Kidney epithelial cell (primary cell): ENCODE data around the gene TRAPPC12. TPM values are rescaled to one million over a fixed set of nuclear protein-coding genes. Genes with fewer than 3 reads are reported as not detected.

Experiments used
- DNase-seq: peaks from one replicate; pipeline ENCODE4 v3.0.0-alpha.2; 2010; ENCODE audit warnings: low read depth
- H3K27me3 ChIP-seq: 2 replicates; pipeline ENCODE4 v1.6.0; 2011; ENCODE audit warnings: low read length; ENCODE audit not compliant: control insufficient read depth, insufficient read depth
- H3K36me3 ChIP-seq: 2 replicates; pipeline ENCODE4 v1.5.1; 2011; ENCODE audit warnings: low read length; ENCODE audit not compliant: control insufficient read depth, insufficient read depth
- H3K4me3 ChIP-seq: 2 replicates; pipeline ENCODE4 v1.5.1; 2011; ENCODE audit warnings: low read depth, mild to moderate bottlenecking, control low read depth, low read length
- CTCF ChIP-seq: IDR thresholded peaks from 2 replicates; pipeline ENCODE4 v1.5.1; 2011; ENCODE audit warnings: mild to moderate bottlenecking, moderate library complexity, low read length, control low read depth, inconsistent platforms; ENCODE audit not compliant: insufficient read depth, poor library complexity, severe bottlenecking
- total RNA-seq: library from RNA; depleted of rRNA; stranded (reverse); fragments of >200 nt; gene quantifications from 2 replicates; pipeline ENCODE4 v1.2.3, GENCODE V29; 2015

The TRAPPC12 gene
- total RNA-seq, 1 donor from 2014 or later = 47.7 TPM

GRCh38 chr2:3399381-3399780 is 19.9 kb downstream of the TRAPPC12 start:
- Histone ChIP-seq H3K36me3 (no peaks in the 10 kb centered on the region), H3K4me3 (no peak overlapping the region), H3K27me3 (no peaks in the 10 kb centered on the region)
- DNase-seq = no peak
- TF ChIP-seq CTCF = no peak

- DNase-seq = no peak
- H3K36me3 ChIP-seq = no peaks in the 10 kb centered on the region
Observed at GRCh38 chr2:3399829-3400228, 20.3 kb downstream of the TRAPPC12 start.

GRCh38 chr2:3403587-3404334 is 24.3 kb downstream of the TRAPPC12 start:
- peaks cover 1% of the 10 kb centered on the region for H3K36me3 ChIP-seq
- no peak for DNase-seq
- no peaks in the 10 kb centered on the region for H3K27me3 ChIP-seq
- no peak for TF ChIP-seq CTCF
- no peak overlapping the region for H3K4me3 ChIP-seq

More at GRCh38 chr2:3399829-3400228, 20.3 kb downstream of the TRAPPC12 start:
- Histone ChIP-seq H3K27me3 (no peaks in the 10 kb centered on the region), H3K4me3 (no peak overlapping the region)
- no peak for TF ChIP-seq CTCF

DNA sequence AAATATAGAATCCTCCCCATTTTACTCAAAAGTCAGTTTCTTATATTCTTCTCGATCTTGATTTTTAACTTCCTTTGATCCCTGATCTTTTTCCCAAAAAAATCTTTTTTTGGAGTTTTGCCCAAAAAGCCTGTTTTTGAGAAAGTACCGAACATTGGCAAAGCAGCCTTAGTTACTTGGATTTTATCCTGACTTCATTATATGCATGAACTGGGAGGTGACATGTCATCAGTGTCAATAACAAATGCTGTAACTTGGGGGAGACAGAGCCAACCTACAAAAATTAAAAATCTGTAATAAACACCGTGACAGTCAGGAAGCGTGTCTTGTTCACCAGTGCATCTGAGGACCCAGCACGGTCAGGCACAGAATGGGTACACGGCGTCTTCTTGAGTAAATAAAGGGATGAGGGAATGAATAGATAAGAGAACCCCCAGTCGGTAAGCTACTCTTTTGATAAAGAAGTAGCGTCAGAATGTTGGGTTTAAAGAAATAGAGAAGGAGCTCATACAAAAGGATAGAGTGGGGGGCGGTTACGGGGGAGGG is 24.9 kb downstream of the TRAPPC12 start:
- no peak overlapping the region for H3K4me3 ChIP-seq
- DNase-seq = no peak
- no peak for TF ChIP-seq CTCF
- peaks cover 1% of the 10 kb centered on the region for H3K36me3 ChIP-seq
- no peaks in the 10 kb centered on the region for H3K27me3 ChIP-seq

DNA sequence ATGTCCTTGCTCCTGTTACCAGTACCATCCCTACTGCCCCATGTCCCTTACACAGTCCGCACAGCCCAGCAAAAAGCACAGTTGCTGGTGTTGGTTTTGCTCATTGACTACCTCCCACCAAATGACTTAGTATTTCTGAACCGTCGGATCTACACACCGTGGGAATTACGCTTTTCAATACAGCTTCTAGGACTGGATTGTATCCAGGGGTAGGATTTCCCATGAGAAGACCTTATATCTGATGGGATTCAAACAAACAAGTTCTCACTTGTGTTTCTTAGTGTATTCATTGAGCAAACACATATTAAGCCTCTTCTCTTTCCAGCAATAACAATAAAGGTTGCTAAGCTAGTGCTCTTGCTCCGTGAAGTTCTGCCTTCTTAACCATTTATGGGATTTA is 25.8 kb downstream of the TRAPPC12 start:
- DNase-seq = no peak
- no peak for TF ChIP-seq CTCF
- Histone ChIP-seq H3K36me3 (peaks cover 1% of the 10 kb centered on the region), H3K27me3 (no peaks in the 10 kb centered on the region), H3K4me3 (no peak overlapping the region)

GRCh38 chr2:3405876-3406275 is 26.4 kb downstream of the TRAPPC12 start:
- no peak for DNase-seq
- H3K27me3 ChIP-seq = no peaks in the 10 kb centered on the region
- TF ChIP-seq CTCF = no peak
- H3K4me3 ChIP-seq = no peak overlapping the region
- peaks cover 1% of the 10 kb centered on the region for H3K36me3 ChIP-seq
